ENCODE results near the gene TGFB2.
A peak's percentile ranks its signal among the peaks of the same experiment; 100 is the strongest.

Gene TGFB2

GRCh38 chr1:218363141-218363540 lies 18.0 kb downstream of the TGFB2 start:
- Histone ChIP-seq H3K36me3 (replicated peaks) (peaks cover 80% of the 10 kb centered on the region), H3K27ac (no peak overlapping the region), H3K4me3 (ENCODE audit: low read depth, low read length) (no peak overlapping the region), H3K27me3 (replicated peaks) (no peaks in the 10 kb centered on the region)
- TF ChIP-seq CTCF (IDR thresholded peaks at IDR 0.05; ENCODE audit: low read depth, low read length, missing control alignments): no peak
- DNase-seq: no peak
- in situ Hi-C loops (cut with HindIII; ENCODE audit: low pct_ligation_motif_present, low sequenced_read_pairs): no loop called here

- in situ Hi-C loops (cut with HindIII; ENCODE audit: low pct_ligation_motif_present, low sequenced_read_pairs): no loop called here
- Histone ChIP-seq H3K36me3 (replicated peaks) (peaks cover 81% of the 10 kb centered on the region), H3K27ac (peak overlapping the region; percentile 54), H3K4me3 (ENCODE audit: low read depth, low read length) (no peak overlapping the region), H3K27me3 (replicated peaks) (no peaks in the 10 kb centered on the region)
- TF ChIP-seq CTCF (IDR thresholded peaks at IDR 0.05; ENCODE audit: low read depth, low read length, missing control alignments): no peak
- DNase-seq: no peak
Observed at GRCh38 chr1:218364028-218364710, 19.0 kb downstream of the TGFB2 start.

GRCh38 chr1:218365226-218365999 lies 20.3 kb downstream of the TGFB2 start:
- Histone ChIP-seq H3K4me3 (ENCODE audit: low read depth, low read length) (no peak overlapping the region), H3K27ac (peak overlapping the region; percentile 54), H3K36me3 (replicated peaks) (peaks cover 73% of the 10 kb centered on the region), H3K27me3 (replicated peaks) (no peaks in the 10 kb centered on the region)
- in situ Hi-C loops (cut with HindIII; ENCODE audit: low pct_ligation_motif_present, low sequenced_read_pairs): no loop called here
- no peak for DNase-seq
- TF ChIP-seq CTCF (IDR thresholded peaks at IDR 0.05; ENCODE audit: low read depth, low read length, missing control alignments): no peak

GRCh38 chr1:218366322-218367052 lies 21.4 kb downstream of the TGFB2 start:
- peak; percentile 67 for DNase-seq
- H3K4me3 ChIP-seq (ENCODE audit: low read depth, low read length): no peak overlapping the region
- no peak for TF ChIP-seq CTCF (IDR thresholded peaks at IDR 0.05; ENCODE audit: low read depth, low read length, missing control alignments)
- H3K27me3 ChIP-seq (replicated peaks): no peaks in the 10 kb centered on the region
- peak overlapping the region; percentile 38 for H3K27ac ChIP-seq
- H3K36me3 ChIP-seq (replicated peaks): peaks cover 68% of the 10 kb centered on the region
- in situ Hi-C loops (cut with HindIII; ENCODE audit: low pct_ligation_motif_present, low sequenced_read_pairs): no loop called here

- DNase-seq: no peak
- TF ChIP-seq CTCF (IDR thresholded peaks at IDR 0.05; ENCODE audit: low read depth, low read length, missing control alignments): no peak
- peak overlapping the region; percentile 38 for H3K27ac ChIP-seq
- in situ Hi-C loops (cut with HindIII; ENCODE audit: low pct_ligation_motif_present, low sequenced_read_pairs): no loop called here
- no peak overlapping the region for H3K4me3 ChIP-seq (ENCODE audit: low read depth, low read length)
- H3K27me3 ChIP-seq (replicated peaks): no peaks in the 10 kb centered on the region
- peaks cover 62% of the 10 kb centered on the region for H3K36me3 ChIP-seq (replicated peaks)
Observed at GRCh38 chr1:218367118-218367517, 22.0 kb downstream of the TGFB2 start.

All from brain microvascular endothelial cell (primary cell).